Measurements from ENCODE around the gene PRR12.

GRCh38 chr19:49595819-49596404 is 4.9 kb downstream of the PRR12 start:
- TF ChIP-seq EZH2 (IDR thresholded peaks at IDR 0.05; ENCODE audit: low read length, missing control alignments) (no peak), CTCF (conservative IDR thresholded peaks at IDR 0.05 in 1 of 2, IDR thresholded peaks at IDR 0.05 in 1 of 2; ENCODE audit: low read depth in 1 of 2, low read length in 2 of 2) (no peak)
